Measurements from ENCODE around the gene TWNK.

DNA sequence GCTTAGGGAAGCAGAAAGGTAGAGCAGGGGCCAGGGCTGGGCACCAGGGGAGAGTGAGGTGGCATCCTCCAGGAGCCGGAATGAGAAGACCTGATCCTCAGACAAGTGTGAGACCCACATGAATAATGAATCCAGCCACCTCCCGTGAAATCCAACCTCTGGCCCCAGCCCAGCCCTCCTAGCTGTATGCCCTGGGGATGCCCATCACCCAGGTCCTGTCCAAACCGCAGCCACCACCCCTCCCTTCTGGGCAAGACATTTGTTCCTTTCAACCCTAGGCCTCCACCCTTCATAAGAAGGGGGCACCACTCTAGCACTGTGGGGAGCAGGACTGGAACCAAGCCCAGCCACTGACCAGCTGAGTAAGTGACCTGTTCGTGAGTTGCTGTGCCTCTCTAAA, 33.9 kb downstream of the TWNK start:
- TF ChIP-seq, protein P1, sequence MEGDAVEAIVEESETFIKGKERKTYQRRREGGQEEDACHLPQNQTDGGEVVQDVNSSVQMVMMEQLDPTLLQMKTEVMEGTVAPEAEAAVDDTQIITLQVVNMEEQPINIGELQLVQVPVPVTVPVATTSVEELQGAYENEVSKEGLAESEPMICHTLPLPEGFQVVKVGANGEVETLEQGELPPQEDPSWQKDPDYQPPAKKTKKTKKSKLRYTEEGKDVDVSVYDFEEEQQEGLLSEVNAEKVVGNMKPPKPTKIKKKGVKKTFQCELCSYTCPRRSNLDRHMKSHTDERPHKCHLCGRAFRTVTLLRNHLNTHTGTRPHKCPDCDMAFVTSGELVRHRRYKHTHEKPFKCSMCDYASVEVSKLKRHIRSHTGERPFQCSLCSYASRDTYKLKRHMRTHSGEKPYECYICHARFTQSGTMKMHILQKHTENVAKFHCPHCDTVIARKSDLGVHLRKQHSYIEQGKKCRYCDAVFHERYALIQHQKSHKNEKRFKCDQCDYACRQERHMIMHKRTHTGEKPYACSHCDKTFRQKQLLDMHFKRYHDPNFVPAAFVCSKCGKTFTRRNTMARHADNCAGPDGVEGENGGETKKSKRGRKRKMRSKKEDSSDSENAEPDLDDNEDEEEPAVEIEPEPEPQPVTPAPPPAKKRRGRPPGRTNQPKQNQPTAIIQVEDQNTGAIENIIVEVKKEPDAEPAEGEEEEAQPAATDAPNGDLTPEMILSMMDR (IDR thresholded peaks at IDR 0.05; ENCODE audit: low read depth, low read length), result no peak
- TF ChIP-seq EZH2phosphoT487 (IDR thresholded peaks at IDR 0.05; ENCODE audit: low read depth), result no peak

Measured in OCI-LY3 (cell line).